ENCODE data around the gene EIF4G1.

DNA sequence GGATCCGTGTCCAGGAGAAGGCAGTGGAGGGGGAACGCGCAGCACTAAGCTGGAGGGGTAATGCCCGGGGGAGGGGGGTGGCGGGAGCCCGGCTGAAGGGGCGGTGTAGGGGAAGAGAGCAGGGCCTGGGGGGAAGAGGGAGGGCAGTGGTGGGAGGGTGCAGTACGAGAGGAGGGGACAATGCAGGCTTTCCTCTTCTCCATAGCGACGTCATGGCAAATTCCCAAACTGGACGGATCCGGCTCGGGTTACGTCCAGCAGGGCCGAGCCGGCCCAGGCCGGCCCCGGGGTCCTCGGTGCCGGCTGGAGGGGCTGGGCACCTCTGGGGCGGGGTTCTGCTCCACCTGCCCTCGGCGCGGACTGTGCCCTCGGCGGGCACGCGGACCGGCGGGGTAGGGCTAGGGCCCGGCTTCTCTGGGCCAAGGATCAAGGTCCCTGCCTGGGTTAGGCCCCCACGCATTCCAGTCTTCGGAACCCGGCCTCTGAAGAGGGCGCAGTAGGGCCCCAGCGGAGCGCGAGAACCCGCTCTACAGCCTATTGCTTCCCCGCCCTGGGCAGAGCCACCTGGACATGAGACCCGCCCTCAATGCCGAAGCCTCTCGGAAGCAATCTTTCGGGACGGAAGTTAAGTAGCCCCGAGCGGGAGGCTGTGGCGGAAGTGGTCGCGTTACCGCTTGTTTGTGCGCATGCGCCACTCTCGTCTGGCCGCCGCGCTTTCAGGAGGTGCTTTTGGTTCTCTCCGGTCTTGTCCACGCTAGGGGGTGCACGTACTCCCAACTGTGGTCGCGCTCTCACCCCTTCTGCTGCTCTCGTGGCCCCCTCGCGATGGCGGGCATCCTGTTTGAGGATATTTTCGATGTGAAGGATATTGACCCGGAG lies 48.5 kb downstream of the EIF4G1 start:
- TF ChIP-seq, protein P1, sequence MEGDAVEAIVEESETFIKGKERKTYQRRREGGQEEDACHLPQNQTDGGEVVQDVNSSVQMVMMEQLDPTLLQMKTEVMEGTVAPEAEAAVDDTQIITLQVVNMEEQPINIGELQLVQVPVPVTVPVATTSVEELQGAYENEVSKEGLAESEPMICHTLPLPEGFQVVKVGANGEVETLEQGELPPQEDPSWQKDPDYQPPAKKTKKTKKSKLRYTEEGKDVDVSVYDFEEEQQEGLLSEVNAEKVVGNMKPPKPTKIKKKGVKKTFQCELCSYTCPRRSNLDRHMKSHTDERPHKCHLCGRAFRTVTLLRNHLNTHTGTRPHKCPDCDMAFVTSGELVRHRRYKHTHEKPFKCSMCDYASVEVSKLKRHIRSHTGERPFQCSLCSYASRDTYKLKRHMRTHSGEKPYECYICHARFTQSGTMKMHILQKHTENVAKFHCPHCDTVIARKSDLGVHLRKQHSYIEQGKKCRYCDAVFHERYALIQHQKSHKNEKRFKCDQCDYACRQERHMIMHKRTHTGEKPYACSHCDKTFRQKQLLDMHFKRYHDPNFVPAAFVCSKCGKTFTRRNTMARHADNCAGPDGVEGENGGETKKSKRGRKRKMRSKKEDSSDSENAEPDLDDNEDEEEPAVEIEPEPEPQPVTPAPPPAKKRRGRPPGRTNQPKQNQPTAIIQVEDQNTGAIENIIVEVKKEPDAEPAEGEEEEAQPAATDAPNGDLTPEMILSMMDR (IDR thresholded peaks at IDR 0.05), result peak; percentile 35 to 62 (median 48)
- TF ChIP-seq POLR2A (IDR thresholded peaks at IDR 0.05), result peak in 3 of 4 donors; percentile 62 to 82 (median 69)
- peak; percentile 75 to 88 for TF ChIP-seq POLR2AphosphoS5 (IDR thresholded peaks at IDR 0.05)
- no peak for TF ChIP-seq EP300 (IDR thresholded peaks at IDR 0.05)
